ENCODE measurements around the gene MDN1.

GRCh38 chr6:89689732-89690131 lies 129.9 kb downstream of the MDN1 start:
- no peak for TF ChIP-seq CTCF (conservative IDR thresholded peaks at IDR 0.05; ENCODE audit: low read length)
- no peak for TF ChIP-seq EZH2phosphoT487 (IDR thresholded peaks at IDR 0.05; ENCODE audit: borderline replicate concordance, low read depth, low read length)

Measured in OCI-LY7 (cell line).